Endothelial cell of umbilical vein (primary cell): ENCODE measurements around the gene C2. TPM values are rescaled to one million over a fixed set of nuclear protein-coding genes. Genes with fewer than 3 reads are reported as not detected.

Experiments used
- BruUV-seq: library from RNA; stranded (reverse); fragments of 400-500 nt; replicated peaks from 2 replicates; lab custom pipeline; 2021; lab: Mats Ljungman, UMichigan
- CTCF ChIA-PET: fragments of 300-600, 350-600 bp; sonication (Branson Sonifier 250); formaldehyde crosslinking; loops from one replicate; lab custom pipeline; 2021; ENCODE audit warnings: antibody characterized with exemption, inconsistent platforms; lab: Charles Lee
- POLR2A ChIA-PET: fragments of 300-600, 350-600 bp; sonication (Branson Sonifier 250); formaldehyde crosslinking; loops from one replicate; lab custom pipeline; 2021; ENCODE audit warnings: antibody characterized with exemption, inconsistent platforms; lab: Charles Lee
- DNase-seq: peaks from one replicate; pipeline ENCODE4 v3.0.0-alpha.2; 2011; ENCODE audit warnings: low read depth, low spot score
- FAIRE-seq: peaks from 2 replicates; lab custom pipeline; 2011; peaks lifted over from hg19 to GRCh38; lab: Jason Lieb, UNC
- H2AFZ ChIP-seq: 2 replicates; pipeline ENCODE4 v1.6.0; 2012; ENCODE audit warnings: low read depth, low read length, control low read depth, inconsistent platforms
- H3K27ac ChIP-seq: 2 replicates; pipeline ENCODE4 v1.5.1; 2011; ENCODE audit warnings: low read depth, mild to moderate bottlenecking, control low read depth, low read length, moderate library complexity; ENCODE audit not compliant: insufficient read depth
- H3K27me3 ChIP-seq, 2 experiments: 2 replicates each; pipeline versions ENCODE4 v1.6.0 to v1.6.1; 2011; ENCODE audit warnings: low read length in 2 of 2, mixed read lengths in 1 of 2; ENCODE audit not compliant: control insufficient read depth in 2 of 2, insufficient read depth in 2 of 2
- H3K36me3 ChIP-seq, 2 experiments: 2 replicates in 1 of 2; 3 replicates in 1 of 2; pipeline ENCODE4 v1.5.1; 2011; ENCODE audit warnings: low read length in 2 of 2, mild to moderate bottlenecking in 1 of 2, moderate library complexity in 1 of 2; ENCODE audit not compliant: control insufficient read depth in 2 of 2, insufficient read depth in 2 of 2; ENCODE audit errors: extremely low read depth in 1 of 2
- H3K4me1 ChIP-seq: 3 replicates; pipeline ENCODE4 v1.5.1; 2011; ENCODE audit warnings: mild to moderate bottlenecking, low read length; ENCODE audit not compliant: control insufficient read depth, insufficient read depth; ENCODE audit errors: extremely low read depth
- H3K4me2 ChIP-seq: 2 replicates; pipeline ENCODE4 v1.6.1; 2011; ENCODE audit warnings: low read length, control low read depth, mixed read lengths; ENCODE audit not compliant: insufficient read depth
- H3K4me3 ChIP-seq, 3 experiments: fragments of 200-600 bp in 1 of 3; sonication (generic), shearing (Covaris generic) in 1 of 3; replicated peaks in 1 of 3; 2 replicates each; pipeline ENCODE4 v1.5.1; 2011 to 2016; ENCODE audit warnings: control low read depth in 3 of 3, low read length in 3 of 3, mild to moderate bottlenecking in 2 of 3, inconsistent platforms in 1 of 3, low read depth in 1 of 3, moderate library complexity in 1 of 3; ENCODE audit not compliant: insufficient read depth in 1 of 3
- H3K79me2 ChIP-seq: 2 replicates; pipeline ENCODE4 v1.6.0; 2012; ENCODE audit warnings: low read length, inconsistent platforms; ENCODE audit not compliant: control insufficient read depth, insufficient read depth
- H3K9ac ChIP-seq: replicated peaks from 2 replicates; pipeline ENCODE3; 2011; ENCODE audit warnings: low read length, control low read depth; ENCODE audit not compliant: insufficient read depth; ENCODE audit errors: extremely low read depth
- H3K9me1 ChIP-seq: replicated peaks from 3 replicates; pipeline ENCODE4 v1.6.0; 2011; ENCODE audit warnings: mild to moderate bottlenecking, low read length; ENCODE audit not compliant: control insufficient read depth, insufficient read depth; ENCODE audit errors: extremely low read depth
- H3K9me3 ChIP-seq: replicated peaks from 2 replicates; pipeline ENCODE4 v1.5.1; 2012; ENCODE audit warnings: low read length, inconsistent platforms; ENCODE audit not compliant: control insufficient read depth, insufficient read depth
- H4K20me1 ChIP-seq: replicated peaks from 2 replicates; pipeline ENCODE3; 2011; ENCODE audit warnings: mild to moderate bottlenecking, low read length; ENCODE audit not compliant: control insufficient read depth, insufficient read depth; ENCODE audit errors: extremely low read depth
- EZH2 ChIP-seq: IDR thresholded peaks from 2 replicates; pipeline ENCODE4 v1.6.1; 2012; ENCODE audit warnings: borderline replicate concordance, low read depth, mild to moderate bottlenecking, moderate library complexity, low read length, inconsistent platforms; ENCODE audit not compliant: severe bottlenecking
- FOS ChIP-seq: IDR thresholded peaks from 2 replicates; pipeline ENCODE4 v1.6.1; 2011; ENCODE audit warnings: mild to moderate bottlenecking, low read length, moderate library complexity, borderline replicate concordance; ENCODE audit not compliant: insufficient read depth
- GATA2 ChIP-seq: IDR thresholded peaks from 2 replicates; pipeline ENCODE4 v1.7.0; 2011; ENCODE audit warnings: low read depth, mild to moderate bottlenecking, moderate library complexity, mixed read lengths, low read length; ENCODE audit not compliant: insufficient read length, insufficient read depth
- JUN ChIP-seq: IDR thresholded peaks from 2 replicates; pipeline ENCODE4 v1.6.1; 2011; ENCODE audit warnings: borderline replicate concordance, low read depth; ENCODE audit not compliant: insufficient read length, insufficient read depth
- MAX ChIP-seq: IDR thresholded peaks from 2 replicates; pipeline ENCODE4 v1.6.1; 2011; ENCODE audit not compliant: insufficient read depth, insufficient read length
- MYC ChIP-seq: IDR thresholded peaks from one replicate; pipeline ENCODE4 v1.6.1; 2011; ENCODE audit warnings: mild to moderate bottlenecking, low read depth, low read length
- POLR2A ChIP-seq: IDR thresholded peaks from 2 replicates; pipeline ENCODE4 v1.6.1; 2012; ENCODE audit warnings: low read depth, mild to moderate bottlenecking, control low read depth, low read length
- POLR2AphosphoS5 ChIP-seq: IDR thresholded peaks from 2 replicates; pipeline ENCODE4 v1.6.1; 2012; ENCODE audit warnings: low read depth, mild to moderate bottlenecking, control low read depth, low read length, moderate library complexity; ENCODE audit not compliant: insufficient read depth
- dilution Hi-C: fragments of 300-500 bp; cut with MboI; formaldehyde crosslinking; loops from one replicate; pipeline ENCODE4 v1.15.0; 2019; ENCODE audit warnings: low sequenced_read_pairs; ENCODE audit not compliant: extremely low pct_ligation_motif_present
- intact Hi-C: fragments of 100-400 bp; cut with micrococcal nuclease; formaldehyde crosslinking; loops from one replicate; pipeline ENCODE4 v1.10.0; 2022
- polyA plus RNA-seq, 4 experiments: library from polyadenylated mRNA; depleted of rRNA in 3 of 4; stranded (reverse) in 3 of 4; unstranded in 1 of 4; fragments of >200 nt; gene quantifications; 2 replicates each; pipeline versions ENCODE4 v1.2.1 to v1.2.3, GENCODE V29; 2011 to 2012; ENCODE audit warnings: missing spikeins in 1 of 4
- total RNA-seq: library from RNA; stranded (reverse); gene quantifications from 2 replicates; pipeline ENCODE4 v1.2.3, GENCODE V29; 2021
- TF ChIP-seq, protein P1 (sequence below), 2 donors: IDR thresholded peaks; 1 replicate in 1 of 2; 2 replicates in 1 of 2; pipeline ENCODE4 v1.5.1; 2011; ENCODE audit warnings: low read length in 2 of 2, mild to moderate bottlenecking in 2 of 2, moderate library complexity in 2 of 2, control low read depth in 1 of 2, inconsistent platforms in 1 of 2, low read depth in 1 of 2; ENCODE audit not compliant: insufficient read depth in 1 of 2; ENCODE audit errors: extremely low read depth in 1 of 2

C2 gene
- total and polyA plus RNA-seq, 2 donors (not counting 3 experiments of a cell fraction or from before 2014, with no cell fraction given) = 0.60 TPM; not detected in 1

GRCh38 chr6:31878726-31879125, 48.8 kb upstream of the C2 start, which contains the start of gene SLC44A4:
Gene SLC44A4 (minus strand): TSS chr6:31878997. CDS start chr6:31878980, 17 bp downstream.
- dilution Hi-C loops (no loop called here), intact Hi-C loops (no loop called here)
- H4K20me1 ChIP-seq = no peaks in the 10 kb centered on the region
- H3K27me3 ChIP-seq = no peaks in the 10 kb centered on the region
- TF ChIP-seq, protein P1, sequence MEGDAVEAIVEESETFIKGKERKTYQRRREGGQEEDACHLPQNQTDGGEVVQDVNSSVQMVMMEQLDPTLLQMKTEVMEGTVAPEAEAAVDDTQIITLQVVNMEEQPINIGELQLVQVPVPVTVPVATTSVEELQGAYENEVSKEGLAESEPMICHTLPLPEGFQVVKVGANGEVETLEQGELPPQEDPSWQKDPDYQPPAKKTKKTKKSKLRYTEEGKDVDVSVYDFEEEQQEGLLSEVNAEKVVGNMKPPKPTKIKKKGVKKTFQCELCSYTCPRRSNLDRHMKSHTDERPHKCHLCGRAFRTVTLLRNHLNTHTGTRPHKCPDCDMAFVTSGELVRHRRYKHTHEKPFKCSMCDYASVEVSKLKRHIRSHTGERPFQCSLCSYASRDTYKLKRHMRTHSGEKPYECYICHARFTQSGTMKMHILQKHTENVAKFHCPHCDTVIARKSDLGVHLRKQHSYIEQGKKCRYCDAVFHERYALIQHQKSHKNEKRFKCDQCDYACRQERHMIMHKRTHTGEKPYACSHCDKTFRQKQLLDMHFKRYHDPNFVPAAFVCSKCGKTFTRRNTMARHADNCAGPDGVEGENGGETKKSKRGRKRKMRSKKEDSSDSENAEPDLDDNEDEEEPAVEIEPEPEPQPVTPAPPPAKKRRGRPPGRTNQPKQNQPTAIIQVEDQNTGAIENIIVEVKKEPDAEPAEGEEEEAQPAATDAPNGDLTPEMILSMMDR (IDR thresholded peaks at IDR 0.05; ENCODE audit: extremely low read depth in 1 of 2, insufficient read depth in 1 of 2, low read depth in 1 of 2, low read length in 2 of 2) = no peak
- TF ChIP-seq EZH2 (no peak), POLR2AphosphoS5 (no peak), JUN (no peak), GATA2 (no peak), POLR2A (no peak), FOS (no peak), MYC (no peak), MAX (no peak)
- POLR2A ChIA-PET = no interaction called here
- H3K9me1 ChIP-seq = no peaks in the 10 kb centered on the region
- H3K4me1 ChIP-seq = peaks cover 6% of the 10 kb centered on the region
- H2AFZ ChIP-seq = no peak within 1 kb of the TSS
- H3K9me3 ChIP-seq = no peaks in the 10 kb centered on the region
- no peaks in the 10 kb centered on the region for H3K79me2 ChIP-seq
- FAIRE-seq (no peak), DNase-seq (no peak)
- no peak within 1 kb of the TSS for H3K27ac ChIP-seq
- no peak within 1 kb of the TSS for H3K4me3 ChIP-seq
- H3K9ac ChIP-seq = no peak within 1 kb of the TSS
- H3K36me3 ChIP-seq = peaks cover 0 to 34% of the 10 kb centered on the region in 2 experiments
- BruUV-seq = no TSS peak
- CTCF ChIA-PET = interaction anchor here (1.4 kb wide), 1 partner anchor 12 kb away, joined by 4 read pairs; no protein-coding TSS in a partner anchor
- no peak within 1 kb of the TSS for H3K4me2 ChIP-seq
